OCI-LY3 (cell line): ENCODE measurements around the gene TNNC2.

ENCODE experiments used
- H2AFZ ChIP-seq: fragments of 200-600, 300-600 bp; shearing (Covaris generic); 2 replicates; pipeline ENCODE4 v1.6.0; 2014; ENCODE audit warnings: antibody characterized with exemption, low read depth, low read length
- H3K27ac ChIP-seq: fragments of 200-600, 300-600 bp; sonication (generic); 2 replicates; pipeline ENCODE4 v1.5.1; 2014; ENCODE audit warnings: mild to moderate bottlenecking, low read length, moderate library complexity, mixed read lengths
- H3K27me3 ChIP-seq: fragments of 200-600, 300-600 bp; sonication (generic); 2 replicates; pipeline ENCODE4 v1.6.1; 2014; ENCODE audit warnings: low read depth, low read length, mixed read lengths
- H3K36me3 ChIP-seq: fragments of 200-600, 300-600 bp; sonication (generic); replicated peaks from 2 replicates; pipeline ENCODE3; 2014; ENCODE audit warnings: low read depth, low read length, mixed read lengths
- H3K4me1 ChIP-seq: fragments of 300-600, 200-600 bp; sonication (generic); 2 replicates; pipeline ENCODE4 v1.6.1; 2014; ENCODE audit warnings: low read length, mixed read lengths
- H3K4me2 ChIP-seq: fragments of 200-600, 300-600 bp; sonication (generic); 2 replicates; pipeline ENCODE4 v1.6.1; 2014; ENCODE audit warnings: low read length, mixed read lengths
- H3K4me3 ChIP-seq: fragments of 300-600, 200-600 bp; sonication (generic); 2 replicates; pipeline ENCODE4 v1.5.1; 2014; ENCODE audit warnings: antibody characterized with exemption, mild to moderate bottlenecking, low read length, moderate library complexity
- H3K79me2 ChIP-seq: fragments of 300-600, 200-600 bp; shearing (Covaris generic); 2 replicates; pipeline ENCODE4 v1.6.1; 2014; ENCODE audit warnings: mild to moderate bottlenecking, low read length, mixed read lengths
- H3K9ac ChIP-seq: fragments of 300-600, 200-600 bp; shearing (Covaris generic); 2 replicates; pipeline ENCODE4 v1.6.0; 2014; ENCODE audit warnings: mild to moderate bottlenecking, low read length, moderate library complexity
- H3K9me3 ChIP-seq: fragments of 200-600, 300-600 bp; shearing (Covaris generic); 2 replicates; pipeline ENCODE4 v1.6.1; 2014; ENCODE audit warnings: low read length, mixed read lengths; ENCODE audit not compliant: insufficient read depth
- H4K20me1 ChIP-seq: fragments of 200-600, 300-600 bp; sonication (generic); 2 replicates; pipeline ENCODE4 v1.6.1; 2016; ENCODE audit warnings: low read length, mixed read lengths; ENCODE audit not compliant: insufficient read depth
- EZH2phosphoT487 ChIP-seq: fragments of 200-600 bp; shearing (Covaris generic); IDR thresholded peaks from 2 replicates; pipeline ENCODE4 v1.6.1; 2018; ENCODE audit warnings: antibody characterized with exemption, mixed run types, low read depth
- TF ChIP-seq, protein P1 (sequence below): fragments of 200-600, 300-600 bp; sonication (generic); IDR thresholded peaks from 2 replicates; pipeline ENCODE4 v1.5.1; 2014; ENCODE audit warnings: antibody characterized with exemption, low read length, low read depth

TNNC2 gene

DNA sequence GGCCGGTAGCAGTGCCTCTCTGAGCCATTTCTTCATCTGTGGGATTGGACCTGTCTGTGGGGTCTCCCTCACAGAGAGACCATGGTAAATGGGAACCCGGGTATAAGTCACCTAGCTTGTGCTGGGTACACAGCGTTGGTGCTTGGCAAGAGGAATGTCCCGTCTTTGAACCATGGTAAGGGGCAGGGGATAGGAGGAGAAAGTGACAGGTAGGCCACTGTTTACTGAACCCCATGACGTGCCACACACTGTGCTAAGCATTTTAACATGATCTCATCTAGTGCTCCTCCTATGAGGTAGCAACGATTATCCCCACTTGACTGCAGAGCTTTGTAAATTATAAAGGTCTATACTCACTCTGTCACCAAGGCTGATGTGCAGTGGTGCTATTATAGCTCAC, 600 bp upstream of the TNNC2 start:
- no peak overlapping the region for H3K4me2 ChIP-seq
- no peak overlapping the region for H2AFZ ChIP-seq
- no peaks in the 10 kb centered on the region for H3K9me3 ChIP-seq
- no peaks in the 10 kb centered on the region for H3K4me1 ChIP-seq
- no peak overlapping the region for H3K9ac ChIP-seq
- H3K4me3 ChIP-seq, result no peak overlapping the region
- no peak overlapping the region for H3K27ac ChIP-seq
- H3K79me2 ChIP-seq, result no peaks in the 10 kb centered on the region
- no peaks in the 10 kb centered on the region for H3K36me3 ChIP-seq
- H3K27me3 ChIP-seq, result peaks cover 19% of the 10 kb centered on the region
- no peak for TF ChIP-seq EZH2phosphoT487
- TF ChIP-seq, protein P1, sequence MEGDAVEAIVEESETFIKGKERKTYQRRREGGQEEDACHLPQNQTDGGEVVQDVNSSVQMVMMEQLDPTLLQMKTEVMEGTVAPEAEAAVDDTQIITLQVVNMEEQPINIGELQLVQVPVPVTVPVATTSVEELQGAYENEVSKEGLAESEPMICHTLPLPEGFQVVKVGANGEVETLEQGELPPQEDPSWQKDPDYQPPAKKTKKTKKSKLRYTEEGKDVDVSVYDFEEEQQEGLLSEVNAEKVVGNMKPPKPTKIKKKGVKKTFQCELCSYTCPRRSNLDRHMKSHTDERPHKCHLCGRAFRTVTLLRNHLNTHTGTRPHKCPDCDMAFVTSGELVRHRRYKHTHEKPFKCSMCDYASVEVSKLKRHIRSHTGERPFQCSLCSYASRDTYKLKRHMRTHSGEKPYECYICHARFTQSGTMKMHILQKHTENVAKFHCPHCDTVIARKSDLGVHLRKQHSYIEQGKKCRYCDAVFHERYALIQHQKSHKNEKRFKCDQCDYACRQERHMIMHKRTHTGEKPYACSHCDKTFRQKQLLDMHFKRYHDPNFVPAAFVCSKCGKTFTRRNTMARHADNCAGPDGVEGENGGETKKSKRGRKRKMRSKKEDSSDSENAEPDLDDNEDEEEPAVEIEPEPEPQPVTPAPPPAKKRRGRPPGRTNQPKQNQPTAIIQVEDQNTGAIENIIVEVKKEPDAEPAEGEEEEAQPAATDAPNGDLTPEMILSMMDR, result no peak
- no peaks in the 10 kb centered on the region for H4K20me1 ChIP-seq

DNA sequence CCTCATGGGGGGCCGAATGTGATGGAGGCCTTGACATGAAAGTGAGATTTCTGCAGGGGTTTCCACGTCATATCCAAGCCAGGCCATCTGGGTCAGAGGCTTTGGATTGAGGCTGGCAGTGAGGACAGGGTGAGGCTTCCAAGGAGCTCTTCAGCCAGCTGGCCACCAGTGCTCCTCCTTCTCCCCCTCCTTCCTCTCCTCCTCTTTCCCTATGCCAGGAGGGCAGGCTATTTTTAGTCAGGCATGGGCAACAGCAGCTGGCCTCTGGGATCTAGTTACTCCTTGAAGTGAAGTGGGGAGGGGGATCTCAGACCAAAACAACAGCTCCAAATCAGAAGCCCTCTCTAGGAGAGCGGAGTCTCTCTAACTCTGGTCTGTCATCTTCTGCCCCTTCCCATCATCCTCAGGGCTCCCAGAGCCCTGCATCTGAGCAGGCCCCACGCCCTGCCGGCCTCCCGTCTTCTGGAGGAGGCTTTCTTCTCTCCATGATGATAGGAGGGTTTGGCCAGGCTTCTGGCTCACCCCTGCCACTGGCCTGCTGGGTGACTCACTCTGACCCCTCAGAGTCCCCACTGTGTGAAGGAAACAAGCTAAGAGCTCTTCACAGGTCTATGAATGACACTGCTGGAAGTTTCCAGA, 612 bp downstream of the TNNC2 start:
- Histone ChIP-seq H3K36me3 (no peaks in the 10 kb centered on the region), H3K79me2 (no peaks in the 10 kb centered on the region), H3K9me3 (no peaks in the 10 kb centered on the region), H3K4me1 (no peaks in the 10 kb centered on the region), H3K27ac (no peak overlapping the region), H3K4me3 (no peak overlapping the region), H3K9ac (no peak overlapping the region), H2AFZ (no peak overlapping the region), H3K27me3 (peaks cover 13% of the 10 kb centered on the region), H3K4me2 (no peak overlapping the region), H4K20me1 (no peaks in the 10 kb centered on the region)
- TF ChIP-seq, protein P1, result no peak
- TF ChIP-seq EZH2phosphoT487, result no peak

DNA sequence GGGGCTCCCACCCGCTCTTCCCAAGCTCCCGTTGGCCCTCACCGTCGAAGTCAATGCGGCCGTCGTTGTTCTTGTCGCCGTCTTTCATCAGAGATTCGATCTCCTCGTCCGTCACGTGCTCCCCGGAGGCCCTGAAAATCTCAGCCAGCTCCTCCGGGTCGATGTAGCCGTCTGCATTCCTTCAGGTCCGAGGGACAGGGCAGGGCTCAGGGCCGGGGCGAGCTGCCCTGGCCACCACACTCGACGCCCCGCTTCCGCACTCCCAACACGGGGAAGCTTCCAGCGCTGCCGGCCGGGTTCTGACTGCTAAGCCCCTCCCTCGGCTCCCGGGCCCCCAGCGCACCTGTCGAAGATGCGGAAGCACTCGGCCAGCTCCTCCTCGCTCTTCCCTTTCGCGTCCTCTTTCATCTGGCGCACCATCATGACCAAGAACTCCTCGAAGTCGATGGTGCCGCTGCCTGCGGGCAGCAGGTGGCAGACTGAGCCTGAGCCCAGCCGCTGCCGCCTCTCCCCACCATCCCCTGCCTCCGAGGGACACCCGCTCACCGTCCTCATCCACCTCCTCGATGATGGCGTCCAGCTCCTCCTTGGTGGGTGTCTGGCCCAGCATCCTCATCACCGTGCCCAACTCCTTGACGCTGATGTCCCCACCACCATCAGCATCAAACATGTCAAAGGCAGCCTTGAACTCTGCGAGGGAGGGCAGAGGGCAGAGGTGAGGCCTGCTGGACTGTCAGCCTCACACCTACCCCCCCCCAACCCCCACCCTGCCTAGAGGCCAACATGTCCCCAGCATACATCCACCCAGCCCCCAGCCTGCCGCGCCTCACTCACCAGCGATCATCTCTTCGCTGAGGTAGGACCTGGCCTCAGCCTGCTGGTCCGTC, 2.9 kb downstream of the TNNC2 start:
- Histone ChIP-seq H4K20me1 (no peaks in the 10 kb centered on the region), H3K4me2 (no peak overlapping the region; the same call in 1 of the 2 replicates), H3K27me3 (peaks cover 9% of the 10 kb centered on the region; the same call in 1 of the 2 replicates), H3K4me3 (no peak overlapping the region), H3K9ac (no peak overlapping the region), H2AFZ (no peak overlapping the region; the same call in 1 of the 2 replicates), H3K79me2 (no peaks in the 10 kb centered on the region), H3K27ac (no peak overlapping the region), H3K9me3 (no peaks in the 10 kb centered on the region), H3K36me3 (peaks cover 3% of the 10 kb centered on the region), H3K4me1 (peaks cover 3% of the 10 kb centered on the region; the same call in 1 of the 2 replicates)
- TF ChIP-seq, protein P1, result peak; percentile 66
- no peak for TF ChIP-seq EZH2phosphoT487

DNA sequence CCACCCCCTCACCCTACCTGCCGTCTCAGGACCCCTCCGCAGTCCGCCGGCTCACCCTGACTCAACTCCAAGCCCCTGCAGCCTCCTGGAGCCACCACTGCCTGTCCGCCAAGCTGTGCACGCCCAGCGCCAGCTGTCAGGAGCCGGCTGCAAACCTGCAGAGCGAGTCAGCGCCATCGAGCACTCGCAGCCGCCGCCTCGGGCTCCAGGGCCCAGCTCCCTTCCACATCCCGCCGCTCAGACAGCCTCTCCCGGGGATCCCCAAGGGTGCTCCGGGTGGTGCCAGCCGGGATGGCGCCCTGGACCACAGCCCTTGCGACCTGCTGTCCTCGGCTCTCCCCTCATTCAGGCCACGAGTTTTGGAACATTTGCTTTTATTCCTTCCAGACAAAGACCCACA, 4.3 kb downstream of the TNNC2 start:
- no peak overlapping the region for H2AFZ ChIP-seq
- H3K27me3 ChIP-seq, result peaks cover 5% of the 10 kb centered on the region; the same call in 1 of the 2 replicates
- H3K27ac ChIP-seq, result no peak overlapping the region
- no peak overlapping the region for H3K4me3 ChIP-seq
- no peaks in the 10 kb centered on the region for H3K9me3 ChIP-seq
- peak overlapping the region; percentile 31 for H3K4me2 ChIP-seq
- H4K20me1 ChIP-seq, result no peaks in the 10 kb centered on the region
- H3K79me2 ChIP-seq, result no peaks in the 10 kb centered on the region
- peaks cover 3% of the 10 kb centered on the region for H3K36me3 ChIP-seq
- peaks cover 3% of the 10 kb centered on the region; the same call in 1 of the 2 replicates for H3K4me1 ChIP-seq
- no peak for TF ChIP-seq EZH2phosphoT487
- TF ChIP-seq, protein P1, result no peak
- H3K9ac ChIP-seq, result no peak overlapping the region
